ENCODE results near the gene NPM1.

DNA sequence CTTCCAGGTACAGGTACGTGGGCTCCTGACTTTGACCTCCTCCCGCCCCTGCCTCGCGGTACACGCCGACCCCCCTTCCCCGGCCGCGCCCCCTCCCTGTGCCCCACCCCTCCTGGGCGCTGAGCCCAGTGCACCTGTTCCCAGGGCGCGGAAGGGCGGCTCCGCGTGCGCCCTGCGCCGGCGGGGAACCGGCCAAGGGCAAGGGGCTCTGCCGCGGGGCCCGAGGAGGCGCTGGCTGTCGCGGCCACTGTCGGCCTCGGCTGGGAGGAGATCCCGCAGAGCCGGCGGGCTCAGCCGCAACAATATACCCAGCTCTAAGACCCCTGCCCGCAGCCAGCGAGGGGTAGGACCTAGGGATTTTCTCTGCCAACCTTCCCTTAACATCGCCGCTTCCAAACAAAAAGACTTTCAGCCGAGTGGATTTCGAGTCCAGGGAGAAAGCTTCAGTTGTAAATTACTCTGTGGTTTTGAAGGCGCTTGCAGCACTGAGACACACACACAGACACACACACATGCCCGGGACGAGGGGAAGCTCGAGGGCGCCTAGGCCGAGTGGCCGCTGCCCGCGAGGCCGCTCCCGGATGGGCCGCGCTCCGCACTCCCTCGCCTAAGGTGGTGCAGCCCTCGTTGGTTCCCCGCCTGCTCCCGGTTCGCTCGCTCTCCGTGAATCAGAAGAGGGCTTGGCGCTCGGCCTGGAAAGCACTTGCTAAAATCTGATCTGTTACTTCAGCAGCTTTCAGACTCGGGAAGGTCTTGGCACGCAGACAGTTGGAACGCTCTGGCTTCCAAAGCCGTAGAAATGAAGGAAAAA is 33.0 kb downstream of the NPM1 start:
- TF ChIP-seq POLR2A (IDR thresholded peaks at IDR 0.05) (no peak), CTCF (IDR thresholded peaks at IDR 0.05) (no peak)
